Sigmoid colon (tissue), 7 donors: Measurements from ENCODE around the gene SNX15. TPM values are rescaled to one million over a fixed set of nuclear protein-coding genes. Genes with fewer than 3 reads are reported as not detected.

Source experiments
- DNase-seq: peaks from one replicate; pipeline ENCODE4 v3.0.0-alpha.2; 2019
- H3K27ac ChIP-seq, 4 donors: fragments of 200-600 bp; sonication (generic); one replicate each; pipeline ENCODE4 v1.5.1; 2016 to 2019; ENCODE audit warnings: mild to moderate bottlenecking in 1 of 4
- H3K27me3 ChIP-seq, 3 donors: fragments of 200-600 bp; sonication (generic); one replicate each; pipeline ENCODE4 v1.5.1; 2019; ENCODE audit warnings: mild to moderate bottlenecking in 1 of 3
- H3K36me3 ChIP-seq, 4 donors: fragments of 200-600 bp; sonication (generic); one replicate each; pipeline ENCODE4 v1.5.1; 2016 to 2019
- H3K4me1 ChIP-seq, 4 donors: fragments of 200-600 bp; sonication (generic); one replicate each; pipeline ENCODE4 v1.5.1; 2017 to 2019
- H3K4me3 ChIP-seq, 4 donors: fragments of 200-600 bp; sonication (generic); one replicate each; pipeline ENCODE4 v1.5.1; 2017 to 2019; ENCODE audit warnings: mild to moderate bottlenecking in 2 of 4, moderate library complexity in 1 of 4
- H3K9me3 ChIP-seq, 4 donors: fragments of 200-600 bp in 3 of 4; sonication (generic) in 3 of 4; one replicate each; pipeline versions ENCODE4 v1.5.1 to v1.6.1; 2013 to 2019
- CTCF ChIP-seq, 4 experiments: fragments of 450-650 bp in 3 of 4; fragments of 200-600 bp in 1 of 4; IDR thresholded peaks; one replicate each; pipeline ENCODE4 v1.5.1; 2016 to 2019; ENCODE audit warnings: antibody characterized with exemption in 4 of 4, mild to moderate bottlenecking in 3 of 4, moderate library complexity in 2 of 4
- EP300 ChIP-seq, 4 donors: sonication (generic); formaldehyde crosslinking; IDR thresholded peaks; one replicate each; pipeline ENCODE4 v1.6.1; 2017; ENCODE audit warnings: antibody characterized with exemption in 4 of 4
- POLR2A ChIP-seq, 2 donors: fragments of 450-650 bp; IDR thresholded peaks; one replicate each; pipeline ENCODE4 v1.6.1; 2016; ENCODE audit warnings: antibody characterized with exemption in 2 of 2, mild to moderate bottlenecking in 2 of 2, moderate library complexity in 2 of 2
- POLR2AphosphoS5 ChIP-seq, 4 donors: sonication (generic); formaldehyde crosslinking; IDR thresholded peaks; one replicate each; pipeline ENCODE4 v1.6.1; 2017; ENCODE audit warnings: antibody characterized with exemption in 4 of 4
- WGBS, 2 donors: extraction: QIAGEN DNeasy Blood & Tissue Kit; methylation state at CpG; one replicate each; pipeline ENCODE4 v1.1.7; 2013; 5-methylcytosine and 5-hydroxymethylcytosine counted together
- intact Hi-C: fragments of 100-400 bp; cut with DNase I; formaldehyde crosslinking; loops from one replicate; pipeline ENCODE4 v1.15.1; 2023
- polyA plus RNA-seq, 3 donors: library from polyadenylated mRNA; stranded (reverse); fragments of 200-250 nt; gene quantifications; one replicate each; pipeline ENCODE4 v1.2.3, GENCODE V29; 2013
- total RNA-seq, 4 donors: library from RNA; depleted of rRNA; stranded (reverse); fragments of >200 nt; gene quantifications; one replicate each; pipeline ENCODE4 v1.1.0, GENCODE V29; 2016
- donor health status: healthy with polysubstance abuse.
- donor health status: Bipolar disorder and iron deficiency.
- donor health status: healthy.

Gene SNX15
- total and polyA plus RNA-seq, 7 donors, result 20.1 to 36.6 (median 27.6) TPM

DNA sequence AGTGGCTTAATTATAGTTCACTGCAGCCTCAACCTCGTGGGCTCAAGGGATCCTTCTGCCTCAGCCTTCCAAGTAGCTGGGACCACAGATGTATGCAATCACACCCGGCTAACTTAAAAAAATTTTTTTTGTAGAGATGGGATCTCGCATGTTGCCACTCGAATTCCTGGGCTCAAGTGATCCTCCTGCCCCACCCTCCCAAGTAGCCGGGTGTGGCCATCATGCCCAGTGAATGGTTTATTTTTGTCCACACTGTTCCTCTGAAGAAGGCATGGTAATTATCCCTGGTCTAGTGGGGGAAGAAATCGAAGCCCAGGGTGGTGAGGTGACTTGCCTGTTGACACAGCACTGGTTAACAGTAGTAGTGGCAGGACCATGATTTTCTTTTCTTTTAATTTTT, 15.7 kb downstream of the SNX15 start:
- H3K36me3 ChIP-seq, result peaks cover 3 to 40% (median 9%) of the 10 kb centered on the region in 4 donors
- 62 to 83% methylated on average over 6 of the region's 6 CpGs for WGBS, 2 donors
- peaks cover 0 to 38% (median 26%) of the 10 kb centered on the region in 4 donors for H3K4me1 ChIP-seq
- no peaks in the 10 kb centered on the region for H3K9me3 ChIP-seq
- no peak overlapping the region for H3K27ac ChIP-seq
- intact Hi-C loops, result no loop called here
- DNase-seq, result no peak
- no peak overlapping the region for H3K4me3 ChIP-seq
- no peaks in the 10 kb centered on the region for H3K27me3 ChIP-seq
- no peak for TF ChIP-seq CTCF (IDR thresholded peaks at IDR 0.05)

DNA sequence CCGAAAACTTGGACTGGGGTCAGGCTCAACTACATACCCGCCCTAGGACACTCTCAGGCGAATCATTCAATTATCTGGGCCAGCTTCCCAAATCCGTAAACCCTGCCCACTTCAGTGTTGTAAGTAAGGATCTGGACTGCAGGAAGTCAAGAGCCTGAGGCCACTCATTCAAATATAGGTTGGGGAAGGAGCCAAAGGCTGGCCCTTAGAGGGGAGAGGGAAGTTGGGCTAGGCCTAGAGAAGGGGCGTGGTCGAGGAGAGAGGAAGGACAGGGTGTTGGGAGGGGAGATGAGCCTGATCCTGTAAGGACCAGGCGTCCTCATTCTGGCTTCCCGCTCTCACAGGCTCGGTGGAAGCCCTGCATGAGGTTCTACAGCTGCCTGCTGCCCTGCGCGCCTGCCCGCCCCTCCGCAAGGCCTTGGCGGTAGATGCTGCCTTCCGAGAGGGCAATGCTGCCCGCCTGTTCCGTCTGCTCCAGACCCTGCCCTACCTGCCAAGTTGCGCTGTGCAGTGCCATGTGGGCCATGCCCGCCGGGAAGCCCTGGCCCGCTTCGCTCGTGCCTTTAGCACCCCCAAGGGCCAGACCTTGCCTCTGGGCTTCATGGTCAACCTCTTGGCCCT, 16.8 kb downstream of the SNX15 start:
- Histone ChIP-seq H3K4me3 (no peak overlapping the region), H3K9me3 (no peaks in the 10 kb centered on the region), H3K4me1 (peaks cover 0 to 43% (median 31%) of the 10 kb centered on the region in 4 donors), H3K36me3 (peaks cover 0 to 29% (median 6%) of the 10 kb centered on the region in 4 donors), H3K27ac (no peak overlapping the region), H3K27me3 (no peaks in the 10 kb centered on the region)
- DNase-seq, result peak; percentile 74
- TF ChIP-seq CTCF (IDR thresholded peaks at IDR 0.05) (no peak), POLR2AphosphoS5 (IDR thresholded peaks at IDR 0.05) (no peak), EP300 (IDR thresholded peaks at IDR 0.05) (no peak), POLR2A (IDR thresholded peaks at IDR 0.05) (no peak)
- WGBS, 2 donors, result 88 to 90% methylated on average over 23 of the region's 23 CpGs
- intact Hi-C loops, result no loop called here

GRCh38 chr11:65045061-65045460, 17.8 kb downstream of the SNX15 start:
- Histone ChIP-seq H3K4me3 (no peak overlapping the region), H3K36me3 (peaks cover 0 to 21% (median 0%) of the 10 kb centered on the region in 4 donors), H3K4me1 (peaks cover 0 to 42% (median 31%) of the 10 kb centered on the region in 4 donors), H3K27me3 (no peaks in the 10 kb centered on the region), H3K27ac (no peak overlapping the region), H3K9me3 (no peaks in the 10 kb centered on the region)
- DNase-seq, result no peak
- TF ChIP-seq EP300 (IDR thresholded peaks at IDR 0.05), result no peak
- no peak for TF ChIP-seq POLR2AphosphoS5 (IDR thresholded peaks at IDR 0.05)
- no peak for TF ChIP-seq CTCF (IDR thresholded peaks at IDR 0.05)
- TF ChIP-seq POLR2A (IDR thresholded peaks at IDR 0.05), result no peak
- intact Hi-C loops, result no loop called here
- 88 to 93% methylated on average over 5 of the region's 5 CpGs for WGBS, 2 donors

DNA sequence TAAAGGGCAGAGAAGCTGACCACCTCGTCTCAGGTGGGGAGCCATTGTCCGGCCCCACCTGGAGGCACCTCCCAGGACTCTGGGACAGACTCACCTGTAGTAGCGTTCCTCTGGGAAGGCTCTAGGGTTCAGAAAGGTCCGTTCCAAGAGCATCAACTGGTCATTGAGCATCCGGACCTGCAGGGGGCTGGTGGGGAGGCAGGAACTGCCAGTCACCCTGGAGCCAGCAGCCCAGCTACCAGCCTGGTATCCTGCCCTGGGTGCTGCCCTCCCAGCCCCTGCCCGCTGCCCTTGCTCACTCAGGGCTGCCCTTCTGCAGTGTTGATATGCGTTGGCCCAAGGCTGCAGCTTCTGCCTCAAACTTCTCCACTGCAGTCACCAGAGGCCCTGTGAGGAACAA, 18.5 kb downstream of the SNX15 start:
- intact Hi-C loops, result no loop called here
- Histone ChIP-seq H3K27me3 (no peaks in the 10 kb centered on the region), H3K9me3 (no peaks in the 10 kb centered on the region), H3K36me3 (peaks cover 0 to 21% (median 0%) of the 10 kb centered on the region in 4 donors), H3K4me3 (no peak overlapping the region), H3K4me1 (peaks cover 0 to 36% (median 28%) of the 10 kb centered on the region in 4 donors), H3K27ac (no peak overlapping the region)
- no peak for TF ChIP-seq EP300 (IDR thresholded peaks at IDR 0.05)
- TF ChIP-seq POLR2AphosphoS5 (IDR thresholded peaks at IDR 0.05), result no peak
- no peak for TF ChIP-seq POLR2A (IDR thresholded peaks at IDR 0.05)
- TF ChIP-seq CTCF (IDR thresholded peaks at IDR 0.05), result no peak
- 91 to 92% methylated on average over 7 of the region's 7 CpGs for WGBS, 2 donors
- no peak for DNase-seq
